Left renal pelvis (tissue), 4 donors: ENCODE data around the gene FAM171A1. TPM values are rescaled to one million over a fixed set of nuclear protein-coding genes. Genes with fewer than 3 reads are reported as not detected.
"Not testable (repeated sequence)": the region's sequence is repeated elsewhere in the genome, so short reads cannot be mapped to it uniquely, and the experiment has no call there.

Source experiments
- DNase-seq, 4 donors: peaks; one replicate each; pipeline ENCODE4 v3.0.0-alpha.2; 2013; ENCODE audit warnings: low read depth in 4 of 4, low spot score in 3 of 4
- polyA plus RNA-seq, 4 donors: library from polyadenylated mRNA; unstranded; fragments of 120-200 nt; gene quantifications; one replicate each; pipeline ENCODE4 v1.2.1, GENCODE V29; 2013; ENCODE audit not compliant: insufficient read length in 4 of 4

The FAM171A1 gene
- polyA plus RNA-seq, 4 donors, result 55.5 to 93.7 (median 87.1) TPM

DNA sequence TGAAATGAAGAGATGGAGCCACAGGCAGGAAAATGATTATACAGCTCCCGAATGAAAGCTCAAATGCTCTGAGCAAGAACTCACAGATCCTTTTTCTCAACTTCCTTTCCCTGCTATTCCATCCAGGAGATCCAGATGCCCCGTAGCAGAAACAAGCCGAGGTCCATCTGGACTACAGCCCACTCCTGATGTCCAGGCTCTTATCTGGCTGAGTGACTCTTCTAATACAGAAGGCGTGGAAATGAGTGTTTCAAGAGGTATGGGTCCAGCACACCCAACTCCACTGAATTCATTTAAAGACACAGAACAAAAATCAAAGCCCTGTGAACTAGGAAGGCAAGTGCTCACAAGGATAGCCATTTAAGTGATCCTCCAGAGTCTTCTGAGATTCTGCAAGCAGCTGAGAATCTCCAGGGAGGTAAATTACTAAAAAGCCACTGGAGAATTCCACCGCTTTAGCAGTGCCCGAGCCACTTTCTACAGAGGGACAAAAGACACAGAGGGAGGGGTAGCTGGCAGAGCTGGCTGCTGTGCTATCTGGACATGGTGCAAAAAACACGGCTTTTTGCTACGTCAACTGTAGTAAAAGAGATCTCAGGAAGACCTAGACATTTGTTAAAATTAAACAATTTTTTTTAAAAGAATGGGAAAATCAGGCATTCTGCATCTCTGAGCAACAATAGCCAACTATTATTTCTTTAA lies 24.5 kb downstream of the FAM171A1 start:
- no peak for DNase-seq

DNA sequence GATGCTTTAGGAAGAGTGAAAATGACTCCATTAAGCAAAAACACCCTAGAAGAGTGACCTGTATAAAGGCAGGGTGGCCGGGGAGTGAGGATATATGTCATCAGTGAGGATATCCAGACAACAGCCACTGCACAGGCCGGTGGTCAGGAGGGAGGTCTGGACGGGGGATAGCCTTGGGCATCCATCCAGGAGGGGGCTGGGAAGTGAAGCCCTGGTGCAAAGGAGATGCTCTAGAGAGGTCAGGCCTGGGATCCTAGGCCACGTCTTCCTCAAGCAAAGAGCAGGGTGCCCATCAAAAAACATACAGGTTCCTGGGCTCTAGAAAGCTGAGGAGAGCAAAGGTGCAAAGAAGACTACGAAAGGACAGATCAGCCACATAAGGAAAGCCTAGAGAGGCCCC lies 25.6 kb downstream of the FAM171A1 start:
- DNase-seq, result no peak

DNA sequence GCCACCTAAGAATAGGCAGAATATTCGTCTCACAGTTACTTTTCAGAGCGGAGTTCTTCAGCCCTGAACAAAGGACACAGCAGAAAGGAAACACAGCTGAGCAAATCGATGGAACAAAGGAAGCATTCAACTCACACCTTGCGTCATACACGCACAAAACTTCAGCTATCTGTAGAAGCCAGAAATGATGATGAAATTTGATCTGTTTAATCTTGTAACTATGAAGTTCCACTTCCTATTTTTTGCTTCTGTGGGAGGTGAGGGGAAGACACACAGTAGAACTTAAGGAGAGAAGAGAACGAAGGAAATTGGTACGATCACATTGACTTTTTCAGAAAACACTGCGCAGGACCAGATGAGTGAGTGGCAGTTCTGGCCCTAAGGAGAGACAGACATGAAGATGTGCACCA lies 26.2 kb downstream of the FAM171A1 start:
- DNase-seq, result no peak

DNA sequence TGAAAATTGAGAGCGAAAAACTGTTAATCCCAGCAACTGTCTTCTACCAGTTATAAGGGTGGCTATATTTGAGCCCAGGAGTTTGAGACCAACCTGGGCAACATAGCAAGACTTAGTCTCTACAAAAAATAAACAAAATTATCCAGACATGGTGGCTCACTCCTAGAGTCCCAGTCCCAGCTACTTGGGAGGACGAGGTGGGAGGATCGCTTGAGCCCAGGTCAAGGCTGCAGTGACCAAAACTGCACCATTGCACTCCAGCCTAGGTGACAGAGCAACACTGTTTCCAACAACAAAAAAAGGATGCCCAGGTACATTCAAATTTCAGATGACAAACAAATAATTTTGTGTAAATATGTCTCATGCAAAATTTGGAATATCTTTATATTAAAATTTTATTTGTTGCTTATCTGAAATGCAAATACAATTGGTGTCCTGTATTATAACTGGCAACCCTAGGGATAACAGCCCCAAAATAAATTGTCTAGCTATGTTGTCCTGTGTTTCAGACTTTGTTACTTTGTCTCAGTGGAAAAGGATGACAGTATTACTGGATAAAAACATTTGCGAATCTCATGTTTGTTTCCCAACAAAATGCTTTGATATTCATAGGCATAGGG lies 26.7 kb downstream of the FAM171A1 start:
- no peak for DNase-seq

DNA sequence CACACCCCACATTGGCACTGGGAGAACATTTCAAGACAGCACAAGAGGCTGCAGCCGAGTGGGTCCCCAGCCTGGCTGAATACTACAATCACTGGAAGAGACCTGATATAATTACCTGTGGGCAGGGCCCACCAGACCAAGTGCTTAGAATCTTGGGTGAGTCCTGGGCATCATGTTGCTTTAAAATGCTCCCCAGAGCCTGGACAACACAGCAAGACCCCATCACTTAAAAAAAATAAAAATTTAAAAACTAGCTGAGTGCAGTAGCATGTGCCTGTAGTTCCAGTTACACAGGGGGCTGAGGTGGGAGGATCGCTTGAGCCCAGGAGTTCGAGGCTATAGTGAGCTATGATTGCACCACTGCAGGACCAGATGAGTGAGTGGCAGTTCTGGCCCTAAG lies 28.1 kb downstream of the FAM171A1 start:
- no peak for DNase-seq

DNA sequence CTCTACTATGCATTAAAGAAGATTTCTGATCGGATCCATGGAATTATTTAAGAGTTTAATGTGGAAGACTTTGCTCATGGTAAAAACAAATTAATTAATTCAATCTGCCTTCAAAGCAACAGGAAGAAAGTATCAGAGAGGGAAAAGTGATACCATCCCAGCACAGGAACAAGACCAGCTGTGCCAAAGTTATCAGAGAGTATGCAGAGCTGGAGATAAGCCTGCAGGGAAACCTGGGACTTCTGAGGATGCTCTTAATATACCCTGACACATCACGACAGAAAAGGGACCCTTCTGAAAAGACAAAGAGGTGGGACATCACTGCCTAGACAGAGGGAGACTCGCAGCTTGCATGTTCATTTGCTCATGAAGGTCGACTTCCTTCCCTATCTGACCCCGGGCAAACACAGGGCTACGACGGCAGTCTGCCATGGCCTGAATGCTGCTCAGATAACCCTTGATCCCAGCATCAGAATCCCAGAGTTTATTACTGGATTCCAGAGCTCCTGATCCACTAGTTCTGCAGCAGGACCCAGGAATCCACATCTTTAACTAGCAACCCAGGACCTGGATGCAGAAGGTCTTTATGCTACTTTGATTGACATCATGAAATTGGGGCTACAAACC lies 29.5 kb downstream of the FAM171A1 start:
- DNase-seq, result no peak

DNA sequence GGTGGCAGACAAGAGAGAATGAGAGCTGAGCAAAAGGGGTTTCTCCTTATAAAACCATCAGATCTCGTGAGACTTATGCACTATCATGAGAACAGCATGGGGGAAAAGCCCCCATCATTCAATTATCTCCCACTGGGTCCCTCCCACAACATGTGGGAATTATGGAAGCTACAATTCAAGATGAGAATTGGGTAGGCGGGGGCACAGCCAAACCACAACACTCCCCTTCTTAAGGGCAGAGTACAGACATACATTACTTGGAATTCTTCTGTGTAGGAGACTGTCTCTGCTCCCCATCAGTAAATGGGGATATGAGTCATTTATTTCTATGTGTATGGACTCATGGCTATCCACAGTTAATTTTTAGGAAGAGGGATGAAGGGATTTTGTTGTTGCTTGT lies 31.2 kb downstream of the FAM171A1 start:
- DNase-seq, result no peak

DNA sequence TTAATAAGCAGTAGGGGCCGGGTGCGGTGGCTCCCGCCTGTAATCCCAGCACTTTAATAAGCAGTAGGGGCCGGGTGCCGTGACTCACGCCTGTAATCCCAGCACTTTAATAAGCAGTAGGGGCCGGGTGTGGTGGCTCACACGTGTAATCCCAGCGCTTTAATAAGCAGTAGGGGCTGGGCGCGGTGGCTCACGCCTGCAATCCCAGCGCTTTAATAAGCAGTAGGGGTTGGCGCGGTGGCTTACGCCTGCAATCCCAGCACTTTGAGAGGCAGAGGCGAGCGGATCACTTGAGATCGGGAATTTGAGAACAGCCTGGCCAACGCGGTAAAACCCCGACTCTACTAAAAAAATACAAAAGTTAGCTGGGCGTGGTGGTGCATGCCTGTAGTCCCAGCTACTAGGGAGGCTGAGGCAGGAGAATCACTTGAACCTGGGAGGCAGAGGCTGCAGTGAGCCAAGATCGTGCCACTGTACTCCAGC lies 33.6 kb downstream of the FAM171A1 start:
- not testable (repeated sequence) for DNase-seq

DNA sequence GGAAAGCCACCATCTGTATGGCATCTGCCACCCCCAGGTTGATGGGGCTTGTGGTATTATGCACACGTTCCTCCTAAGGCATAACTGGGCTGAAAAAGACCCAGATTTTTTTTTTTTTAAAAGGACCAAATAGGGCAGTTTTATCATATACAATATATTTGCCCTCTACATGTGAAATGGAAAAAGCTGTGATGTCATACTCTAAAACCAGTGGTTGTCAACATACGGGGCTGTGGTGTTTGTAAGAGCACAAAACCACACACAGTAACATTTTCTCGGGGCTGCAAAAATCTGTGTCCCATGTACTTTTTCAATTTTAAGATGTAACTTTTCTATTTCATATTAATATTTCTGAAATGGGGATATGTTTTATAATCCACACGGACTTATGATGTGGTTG lies 34.9 kb downstream of the FAM171A1 start:
- DNase-seq, result no peak

DNA sequence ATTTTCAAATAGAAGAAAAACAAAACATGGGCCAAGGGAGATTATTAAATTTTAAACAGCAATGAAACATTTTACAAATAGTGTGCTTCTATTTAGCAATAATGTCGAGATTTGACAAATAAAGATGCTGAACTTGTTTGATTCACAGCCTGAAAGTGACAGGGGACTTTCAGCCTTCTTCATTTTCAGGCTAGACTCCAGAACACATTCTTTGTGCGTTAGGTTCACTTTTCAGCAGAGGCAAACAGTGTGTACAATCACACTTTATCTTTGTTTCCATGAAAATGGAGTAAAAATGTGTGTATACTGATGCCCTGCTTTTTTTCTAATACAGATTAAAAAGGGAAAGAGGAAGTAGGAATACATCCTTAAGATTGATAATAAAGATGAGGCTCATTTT lies 35.6 kb downstream of the FAM171A1 start:
- DNase-seq, result no peak

DNA sequence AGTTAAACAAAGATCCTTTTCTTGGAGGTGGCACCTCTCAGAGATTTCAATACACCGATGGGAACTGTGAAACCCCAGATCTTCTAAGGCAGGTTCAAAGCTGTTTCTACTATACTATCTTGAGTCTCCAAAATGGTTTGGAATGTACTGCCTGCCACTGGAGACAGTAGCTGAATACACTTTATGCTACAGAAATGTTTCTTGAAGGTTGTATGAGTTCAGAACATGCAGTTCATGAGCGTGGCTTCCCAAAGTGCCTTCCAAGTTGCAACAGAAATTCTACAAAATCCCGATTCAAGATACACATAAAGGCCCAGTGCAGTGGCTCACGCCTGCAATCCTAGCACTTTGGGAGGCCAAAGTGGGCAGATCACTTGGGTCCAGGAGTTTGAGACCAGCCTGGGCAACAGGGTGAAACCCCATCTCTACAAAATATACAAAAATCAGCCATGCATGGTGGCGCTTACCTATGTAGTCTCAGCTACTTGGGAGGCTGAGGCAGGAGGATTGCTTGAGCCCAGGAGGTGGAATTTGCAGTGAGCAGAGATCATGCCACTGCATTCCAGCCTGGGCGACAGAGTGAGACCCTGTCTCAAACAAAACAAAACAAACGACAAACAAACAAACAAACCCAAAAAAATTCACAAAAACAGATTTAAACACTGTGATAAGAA lies 36.3 kb downstream of the FAM171A1 start:
- no peak for DNase-seq

DNA sequence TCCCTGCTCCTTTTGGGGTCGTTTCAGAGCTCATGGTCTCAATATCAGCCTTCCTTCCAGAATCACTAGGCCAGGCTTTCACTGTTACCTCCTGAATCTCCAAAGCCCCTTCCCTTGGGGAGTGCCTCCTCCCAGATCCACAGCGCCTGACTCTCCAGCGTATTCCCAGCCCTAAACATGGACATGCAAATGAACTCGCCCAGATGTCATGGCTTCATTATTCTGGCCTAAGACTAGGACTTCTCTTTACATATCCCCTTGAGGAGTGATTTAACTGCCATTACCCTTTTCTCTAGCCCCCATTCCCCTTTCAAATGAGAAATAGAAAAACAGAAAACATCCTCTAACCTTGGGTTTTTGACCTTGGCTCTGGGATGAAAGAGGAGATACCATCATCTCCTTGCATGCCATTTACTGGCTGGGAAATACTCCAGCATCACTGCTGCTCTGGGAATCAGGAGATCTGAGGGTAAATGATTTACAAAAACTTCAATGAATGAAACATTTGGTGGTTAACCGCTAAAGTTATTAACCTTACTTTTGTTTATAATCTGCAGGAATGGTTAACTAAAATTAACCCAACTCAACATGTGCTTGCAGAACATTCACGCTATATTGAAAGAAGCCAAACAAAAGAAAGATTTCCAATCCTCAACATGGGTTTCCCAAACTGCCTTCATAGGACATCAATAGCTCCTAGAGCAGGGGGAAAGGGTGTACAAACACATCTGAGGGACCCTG lies 37.0 kb downstream of the FAM171A1 start:
- peak in 1 of 4 donors; percentile 59 for DNase-seq

DNA sequence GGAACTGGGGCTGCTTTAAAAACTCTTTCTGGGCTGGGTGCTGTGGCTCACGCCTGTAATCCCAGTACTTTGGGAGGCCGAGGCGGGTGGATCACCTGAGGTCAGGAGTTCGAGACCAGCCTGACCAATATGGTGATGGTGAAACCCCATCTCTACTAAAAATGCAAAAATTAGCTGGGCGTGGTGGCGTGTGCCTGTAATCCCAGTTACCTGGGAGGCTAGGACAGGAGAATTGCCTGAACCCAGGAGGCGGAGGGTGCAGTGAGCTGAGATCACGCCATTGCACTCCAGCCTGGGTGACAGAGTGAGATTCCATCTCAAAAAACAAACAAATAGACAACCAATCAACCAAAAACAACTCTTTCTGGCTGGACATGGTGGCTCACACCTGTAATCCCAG lies 37.9 kb downstream of the FAM171A1 start:
- DNase-seq, result not testable (repeated sequence)

DNA sequence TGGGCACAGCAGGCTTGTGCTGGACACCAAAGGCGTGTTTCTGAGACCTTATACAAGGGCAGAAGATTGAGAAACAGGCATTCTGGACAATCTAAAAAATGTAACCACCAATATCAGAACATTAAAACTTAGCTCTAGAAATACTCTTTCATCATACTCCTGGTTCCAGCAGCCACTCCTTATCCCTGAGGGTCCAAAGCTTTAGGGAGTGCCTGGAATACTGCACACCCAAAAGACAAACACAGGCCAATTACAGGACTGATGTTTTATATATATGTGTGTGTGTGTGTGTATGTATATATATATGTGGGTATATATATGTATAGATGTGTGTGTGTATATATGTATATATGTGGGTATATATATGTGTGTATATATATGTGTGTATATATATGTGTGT lies 39.6 kb downstream of the FAM171A1 start:
- no peak for DNase-seq

DNA sequence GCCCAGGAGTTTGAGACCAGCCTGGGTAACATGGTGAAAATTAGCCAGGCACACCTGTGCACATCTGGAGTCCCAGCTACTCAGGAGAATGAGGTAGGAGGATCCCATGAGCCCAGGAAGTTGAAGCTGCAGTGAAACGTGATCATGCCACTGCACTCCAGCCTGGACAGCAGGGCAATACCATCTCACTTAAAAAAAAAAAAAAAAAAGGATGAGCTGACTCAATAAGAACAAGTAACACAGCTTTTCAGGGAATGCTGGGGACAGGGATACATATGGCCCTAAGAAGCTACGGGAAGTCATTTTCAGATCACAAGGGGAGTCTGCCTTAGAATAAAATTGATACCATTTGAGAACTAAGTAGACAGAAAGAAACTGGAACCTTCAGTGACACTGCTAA lies 41.7 kb downstream of the FAM171A1 start:
- DNase-seq, result no peak

DNA sequence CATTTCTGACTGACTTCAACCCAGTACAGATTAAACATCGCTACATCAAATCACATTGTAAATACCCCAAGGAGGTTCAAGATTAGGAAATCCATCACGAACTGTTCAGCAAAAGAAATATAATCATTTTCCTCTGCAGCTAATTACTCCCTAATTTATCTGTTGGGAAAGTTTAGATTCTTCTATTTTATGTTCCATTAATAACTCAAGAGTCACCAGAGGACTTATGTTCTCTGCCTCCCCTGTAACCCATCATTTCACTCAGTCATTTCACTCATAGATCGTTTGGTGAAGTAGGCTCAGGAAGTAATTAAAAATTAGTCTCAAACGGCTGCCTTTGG lies 45.2 kb downstream of the FAM171A1 start:
- DNase-seq, result no peak

DNA sequence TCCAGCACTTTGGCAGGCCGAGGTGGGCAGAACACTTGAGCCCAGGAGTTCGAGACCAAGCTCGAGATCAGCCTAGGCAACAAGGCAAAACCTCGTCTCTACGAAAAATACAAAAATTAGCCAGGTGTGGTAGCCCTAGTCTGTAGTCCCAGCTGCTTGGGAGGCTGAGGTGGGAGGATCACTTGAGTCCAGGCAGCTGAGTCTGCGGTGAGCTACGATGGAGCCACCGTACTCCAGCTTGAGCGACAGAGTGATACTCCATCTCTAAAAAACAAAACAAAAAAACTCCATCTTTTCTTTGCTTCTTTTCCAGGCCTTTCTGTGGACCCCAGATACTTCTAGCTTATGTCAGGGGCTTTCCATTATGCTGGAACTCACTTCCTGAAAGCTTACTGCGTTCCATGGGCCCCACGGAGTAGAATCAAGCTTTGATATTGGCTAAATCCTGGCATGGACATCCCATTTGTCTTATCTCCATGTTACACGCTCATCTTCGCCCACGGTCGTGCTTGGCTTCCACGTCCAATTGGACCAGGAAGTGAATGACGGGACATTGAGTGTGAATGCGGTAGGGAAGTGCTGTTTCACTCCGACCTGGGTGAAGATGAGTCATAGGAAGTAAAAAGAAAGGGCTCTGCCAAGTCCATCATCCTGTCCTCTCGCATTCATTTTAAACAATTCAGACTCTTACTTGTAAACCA lies 45.7 kb downstream of the FAM171A1 start:
- DNase-seq, result no peak

DNA sequence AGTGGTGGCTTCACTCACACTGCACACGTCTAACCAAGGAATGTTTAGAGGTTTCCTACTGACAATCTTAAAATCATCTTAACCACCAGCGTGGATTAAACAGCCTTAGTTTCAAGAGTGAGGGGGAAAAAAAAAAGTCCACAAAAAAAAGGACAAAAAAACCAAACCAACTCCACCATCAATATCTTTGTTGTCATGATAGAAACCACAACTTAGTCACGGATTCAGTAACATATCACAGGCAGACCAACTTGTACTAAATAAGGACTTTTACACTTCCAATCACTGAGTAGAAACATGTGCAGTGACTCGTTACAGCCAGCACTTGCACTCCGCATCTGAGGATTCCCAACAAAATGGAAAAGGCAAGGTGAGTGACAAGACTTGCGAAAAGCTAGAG lies 46.5 kb downstream of the FAM171A1 start:
- no peak for DNase-seq

DNA sequence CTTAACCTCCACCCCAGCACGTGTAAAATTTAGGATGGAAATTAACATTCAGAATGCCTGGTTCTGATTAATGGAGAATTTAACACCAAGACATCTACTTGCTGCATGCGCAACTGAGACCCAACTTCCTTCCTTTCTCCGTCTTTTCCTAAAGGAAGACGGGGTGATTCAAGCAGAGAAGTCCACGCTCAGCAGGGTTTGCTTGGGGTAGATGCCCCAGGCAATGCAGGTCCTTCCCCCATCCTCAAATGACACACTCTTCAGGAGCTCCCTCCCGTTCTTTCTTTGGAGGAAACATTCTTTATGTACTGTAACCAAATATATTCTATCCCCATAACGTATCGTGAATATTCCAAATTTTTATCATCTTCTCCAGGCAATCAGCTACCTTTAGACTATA lies 47.0 kb downstream of the FAM171A1 start:
- no peak for DNase-seq

DNA sequence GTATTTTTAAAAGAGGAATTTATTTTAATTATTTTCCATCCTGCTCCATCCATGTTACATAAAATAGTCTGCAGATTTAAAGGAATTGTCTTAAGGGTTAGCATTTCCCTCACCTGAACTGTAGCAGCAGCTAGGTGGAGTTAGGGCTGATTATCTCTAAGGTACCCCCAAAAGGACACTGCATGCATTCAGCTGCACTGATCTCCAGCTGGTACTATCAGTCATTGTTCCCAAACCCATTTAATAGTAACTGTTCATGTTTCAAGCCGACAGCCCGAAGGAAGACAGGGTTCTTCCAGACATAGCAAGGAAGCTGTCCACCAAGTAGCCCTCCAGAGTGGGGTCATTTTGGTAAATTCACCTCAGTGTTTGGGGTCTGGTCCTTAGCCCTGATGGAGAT lies 48.7 kb downstream of the FAM171A1 start:
- no peak for DNase-seq
